ENCODE results near the gene ENAH. TPM values are rescaled to one million over a fixed set of nuclear protein-coding genes. Genes with fewer than 3 reads are reported as not detected.

Gene ENAH
- total and polyA plus RNA-seq, 9 of the 15 experiments (the other 6 are each of a cell fraction or from before 2014, with no cell fraction given): 0.03 to 1.2 (median 0.15) TPM

DNA sequence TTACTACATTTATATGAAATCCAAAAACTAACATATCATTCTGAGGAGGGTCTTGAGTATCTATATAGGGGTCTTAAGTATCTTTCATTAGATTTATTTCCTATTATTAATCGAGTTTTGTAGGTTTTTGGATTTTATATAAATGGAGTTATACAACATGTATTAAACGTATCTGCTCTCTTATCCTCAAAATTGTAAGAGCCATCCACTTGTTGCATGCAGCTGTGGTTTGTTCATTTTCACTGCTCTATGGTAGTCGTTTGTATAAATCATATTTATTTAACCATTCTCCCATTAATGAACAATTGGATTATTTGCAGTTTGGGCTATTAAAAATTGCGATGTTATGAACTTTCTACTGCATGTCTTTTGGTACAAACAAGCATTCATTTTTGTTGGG is 97.1 kb downstream of the ENAH start:
- H3K27ac ChIP-seq (ENCODE audit: extremely low read depth, low read depth, low read length): no peak overlapping the region
- no peaks in the 10 kb centered on the region for H3K9me1 ChIP-seq (ENCODE audit: control insufficient read depth, insufficient read depth, low read length)
- H3K4me1 ChIP-seq (replicated peaks in 1 of 2; ENCODE audit: control insufficient read depth in 2 of 2, insufficient read depth in 2 of 2, low read length in 2 of 2): no peaks in the 10 kb centered on the region
- no peak for FAIRE-seq
- intact Hi-C loops (cut with micrococcal nuclease) (loop anchor here (2.0 kb wide), 1 partner anchor 293 kb away; no protein-coding TSS in a partner anchor), in situ Hi-C loops (cut with MboI) (no loop called here)
- DNase-seq (ENCODE audit: extremely low read depth in 1 of 4, low spot score in 3 of 4): no peak
- no TSS peak for BruUV-seq (replicated peaks)
- H3K9me3 ChIP-seq (replicated peaks; ENCODE audit: control insufficient read depth, insufficient read depth, low read depth, low read length): no peaks in the 10 kb centered on the region
- H3K4me3 ChIP-seq: no peak overlapping the region
- WGBS (ENCODE audit: insufficient coverage, low coverage, missing lambda C conversion rate): 0% methylated on average over 4 of the region's 4 CpGs
- H3K9ac ChIP-seq (ENCODE audit: insufficient read depth in 1 of 2, low read depth in 2 of 2, low read length in 2 of 2): no peak overlapping the region
- ChIA-PET POLR2A (interaction anchor here (0.9 to 2.0 kb wide), 2 partner anchors 8 to 10 kb away, joined by 3 to 4 read pairs; no protein-coding TSS in a partner anchor), CTCF (ENCODE audit: low intra/inter-chr PET ratio) (interaction anchor here (1.8 kb wide), 1 partner anchor 420 kb away, joined by 9 read pairs; no protein-coding TSS in a partner anchor)
- no peak overlapping the region for H3K4me2 ChIP-seq (ENCODE audit: insufficient read depth, low read length)
- H3K79me2 ChIP-seq (ENCODE audit: control insufficient read depth, insufficient read depth, low read length): no peaks in the 10 kb centered on the region
- ATAC-seq: no peak
- TF ChIP-seq PTTG1 (tag; IDR thresholded peaks at IDR 0.05; ENCODE audit: low read depth): no peak
- no peak for TF ChIP-seq FIP1L1 (IDR thresholded peaks at IDR 0.05; ENCODE audit: low read depth, low read length, poor library complexity, severe bottlenecking)
- no peak for TF ChIP-seq CEBPB (tag; IDR thresholded peaks at IDR 0.05)
- no peak for TF ChIP-seq ZNF232 (CRISPR knock-in tag; IDR thresholded peaks at IDR 0.05)
- no peak for TF ChIP-seq POLR2H (tag; IDR thresholded peaks at IDR 0.05; ENCODE audit: low read depth)
- TF ChIP-seq ZFP91 (CRISPR knock-in tag; IDR thresholded peaks at IDR 0.05): no peak
- no peak for TF ChIP-seq KLF10 (CRISPR knock-in tag; IDR thresholded peaks at IDR 0.05)
- TF ChIP-seq ZNF143 (CRISPR knock-in tag; IDR thresholded peaks at IDR 0.05): no peak
- no peak for TF ChIP-seq MEF2A (IDR thresholded peaks at IDR 0.05; ENCODE audit: control insufficient read depth, low read depth, low read length)
- no peak for TF ChIP-seq ASH1L (IDR thresholded peaks at IDR 0.05; ENCODE audit: borderline replicate concordance, low read depth, partially characterized antibody)
- TF ChIP-seq RCOR1 (IDR thresholded peaks at IDR 0.05; ENCODE audit: borderline replicate concordance in 1 of 2, low read depth in 2 of 2, low read length in 2 of 2): no peak
- TF ChIP-seq GABPA (tag; conservative IDR thresholded peaks at IDR 0.05; ENCODE audit: low read depth): no peak
- no peak for TF ChIP-seq MIER1 (IDR thresholded peaks at IDR 0.05; ENCODE audit: low read depth)
- no peak for TF ChIP-seq NUFIP1 (IDR thresholded peaks at IDR 0.05; ENCODE audit: partially characterized antibody)
- TF ChIP-seq SP2 (IDR thresholded peaks at IDR 0.05; ENCODE audit: extremely low read depth, low read depth, low read length, poor library complexity, severe bottlenecking): no peak
- TF ChIP-seq, protein P1, sequence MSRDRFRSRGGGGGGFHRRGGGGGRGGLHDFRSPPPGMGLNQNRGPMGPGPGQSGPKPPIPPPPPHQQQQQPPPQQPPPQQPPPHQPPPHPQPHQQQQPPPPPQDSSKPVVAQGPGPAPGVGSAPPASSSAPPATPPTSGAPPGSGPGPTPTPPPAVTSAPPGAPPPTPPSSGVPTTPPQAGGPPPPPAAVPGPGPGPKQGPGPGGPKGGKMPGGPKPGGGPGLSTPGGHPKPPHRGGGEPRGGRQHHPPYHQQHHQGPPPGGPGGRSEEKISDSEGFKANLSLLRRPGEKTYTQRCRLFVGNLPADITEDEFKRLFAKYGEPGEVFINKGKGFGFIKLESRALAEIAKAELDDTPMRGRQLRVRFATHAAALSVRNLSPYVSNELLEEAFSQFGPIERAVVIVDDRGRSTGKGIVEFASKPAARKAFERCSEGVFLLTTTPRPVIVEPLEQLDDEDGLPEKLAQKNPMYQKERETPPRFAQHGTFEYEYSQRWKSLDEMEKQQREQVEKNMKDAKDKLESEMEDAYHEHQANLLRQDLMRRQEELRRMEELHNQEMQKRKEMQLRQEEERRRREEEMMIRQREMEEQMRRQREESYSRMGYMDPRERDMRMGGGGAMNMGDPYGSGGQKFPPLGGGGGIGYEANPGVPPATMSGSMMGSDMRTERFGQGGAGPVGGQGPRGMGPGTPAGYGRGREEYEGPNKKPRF (IDR thresholded peaks at IDR 0.05; ENCODE audit: low read depth, low read length): no peak
- no peaks in the 10 kb centered on the region for H4K20me1 ChIP-seq (replicated peaks; ENCODE audit: control insufficient read depth, insufficient read depth, low read length)
- H2AFZ ChIP-seq (ENCODE audit: low read depth, low read length): no peak overlapping the region
- H3K27me3 ChIP-seq (ENCODE audit: control insufficient read depth in 2 of 2, insufficient read depth in 2 of 2, low read length in 2 of 2): peaks cover 5 to 13% of the 10 kb centered on the region in 2 experiments; a peak in 3 of 5 replicates
- no peaks in the 10 kb centered on the region for H3K36me3 ChIP-seq (ENCODE audit: control insufficient read depth, insufficient read depth, low read length)
